GM13977 (cell line): ENCODE measurements around the gene MAPK9.

Experiments
- DNase-seq: peaks from one replicate; pipeline ENCODE4 v3.0.0; 2012; ENCODE audit warnings: low spot score
- in situ Hi-C: fragments of 300-500 bp; cut with MboI; formaldehyde crosslinking; loops from one replicate; pipeline ENCODE4 v1.12.0; 2022; ENCODE audit warnings: low sequenced_read_pairs, low pct_unique_long_range_greater_than_20kb, mixed read lengths, inconsistent platforms; ENCODE audit not compliant: unreplicated experiment
- TF ChIP-seq, protein P1 (sequence below): IDR thresholded peaks from 2 replicates; pipeline ENCODE4 v1.5.1; 2012; ENCODE audit warnings: mild to moderate bottlenecking, control low read depth; ENCODE audit not compliant: insufficient read depth; ENCODE audit errors: extremely low read depth, missing control alignments

The MAPK9 gene

DNA sequence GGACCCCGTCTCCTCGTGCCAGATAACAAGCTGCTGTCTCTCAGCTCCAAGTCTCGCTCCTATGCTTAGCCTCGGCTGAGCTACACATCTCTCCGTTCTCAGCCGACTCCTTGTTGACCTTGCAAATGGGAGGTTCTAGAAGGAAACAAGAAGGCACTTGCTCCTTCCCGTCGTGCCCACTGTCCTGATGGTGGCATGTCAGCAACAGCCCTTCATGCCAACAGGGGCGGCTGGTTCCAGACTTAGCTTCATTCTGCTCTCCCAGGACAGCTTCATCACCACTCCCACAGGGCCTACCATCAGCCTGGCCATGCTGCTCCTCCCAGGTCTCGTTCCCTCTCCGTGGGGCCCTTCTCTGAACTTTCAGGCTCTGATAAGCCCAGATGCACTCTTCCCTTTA lies 69.8 kb downstream of the MAPK9 start:
- DNase-seq, result no peak
- in situ Hi-C loops, result no loop called here
- TF ChIP-seq, protein P1, sequence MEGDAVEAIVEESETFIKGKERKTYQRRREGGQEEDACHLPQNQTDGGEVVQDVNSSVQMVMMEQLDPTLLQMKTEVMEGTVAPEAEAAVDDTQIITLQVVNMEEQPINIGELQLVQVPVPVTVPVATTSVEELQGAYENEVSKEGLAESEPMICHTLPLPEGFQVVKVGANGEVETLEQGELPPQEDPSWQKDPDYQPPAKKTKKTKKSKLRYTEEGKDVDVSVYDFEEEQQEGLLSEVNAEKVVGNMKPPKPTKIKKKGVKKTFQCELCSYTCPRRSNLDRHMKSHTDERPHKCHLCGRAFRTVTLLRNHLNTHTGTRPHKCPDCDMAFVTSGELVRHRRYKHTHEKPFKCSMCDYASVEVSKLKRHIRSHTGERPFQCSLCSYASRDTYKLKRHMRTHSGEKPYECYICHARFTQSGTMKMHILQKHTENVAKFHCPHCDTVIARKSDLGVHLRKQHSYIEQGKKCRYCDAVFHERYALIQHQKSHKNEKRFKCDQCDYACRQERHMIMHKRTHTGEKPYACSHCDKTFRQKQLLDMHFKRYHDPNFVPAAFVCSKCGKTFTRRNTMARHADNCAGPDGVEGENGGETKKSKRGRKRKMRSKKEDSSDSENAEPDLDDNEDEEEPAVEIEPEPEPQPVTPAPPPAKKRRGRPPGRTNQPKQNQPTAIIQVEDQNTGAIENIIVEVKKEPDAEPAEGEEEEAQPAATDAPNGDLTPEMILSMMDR, result no peak

DNA sequence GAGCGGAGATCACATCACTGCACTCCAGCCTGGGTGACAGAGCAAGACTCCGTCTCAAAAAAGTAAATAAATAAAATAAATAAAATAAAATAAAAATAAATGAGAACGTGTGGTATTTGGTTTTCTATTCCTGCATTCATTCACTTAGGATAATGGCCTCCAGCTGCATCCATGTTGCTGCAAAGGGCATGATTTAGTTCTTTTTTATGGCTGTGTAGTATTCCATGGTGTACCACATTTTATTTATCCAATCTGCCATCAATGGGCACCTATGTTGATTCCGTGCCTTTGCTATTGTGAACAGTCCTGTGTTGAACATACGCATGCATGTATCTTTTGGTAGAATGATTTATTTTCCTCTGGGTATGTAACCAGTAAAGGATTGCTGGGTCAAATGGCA lies 74.1 kb downstream of the MAPK9 start:
- in situ Hi-C loops, result no loop called here
- TF ChIP-seq, protein P1, result no peak
- DNase-seq, result no peak

GRCh38 chr5:180216646-180217171 lies 75.2 kb downstream of the MAPK9 start:
- TF ChIP-seq, protein P1, result no peak
- DNase-seq, result no peak
- in situ Hi-C loops, result no loop called here

- TF ChIP-seq, protein P1, result no peak
- in situ Hi-C loops, result no loop called here
- no peak for DNase-seq
Measured at GRCh38 chr5:180215783-180216630, 75.9 kb downstream of the MAPK9 start.

DNA sequence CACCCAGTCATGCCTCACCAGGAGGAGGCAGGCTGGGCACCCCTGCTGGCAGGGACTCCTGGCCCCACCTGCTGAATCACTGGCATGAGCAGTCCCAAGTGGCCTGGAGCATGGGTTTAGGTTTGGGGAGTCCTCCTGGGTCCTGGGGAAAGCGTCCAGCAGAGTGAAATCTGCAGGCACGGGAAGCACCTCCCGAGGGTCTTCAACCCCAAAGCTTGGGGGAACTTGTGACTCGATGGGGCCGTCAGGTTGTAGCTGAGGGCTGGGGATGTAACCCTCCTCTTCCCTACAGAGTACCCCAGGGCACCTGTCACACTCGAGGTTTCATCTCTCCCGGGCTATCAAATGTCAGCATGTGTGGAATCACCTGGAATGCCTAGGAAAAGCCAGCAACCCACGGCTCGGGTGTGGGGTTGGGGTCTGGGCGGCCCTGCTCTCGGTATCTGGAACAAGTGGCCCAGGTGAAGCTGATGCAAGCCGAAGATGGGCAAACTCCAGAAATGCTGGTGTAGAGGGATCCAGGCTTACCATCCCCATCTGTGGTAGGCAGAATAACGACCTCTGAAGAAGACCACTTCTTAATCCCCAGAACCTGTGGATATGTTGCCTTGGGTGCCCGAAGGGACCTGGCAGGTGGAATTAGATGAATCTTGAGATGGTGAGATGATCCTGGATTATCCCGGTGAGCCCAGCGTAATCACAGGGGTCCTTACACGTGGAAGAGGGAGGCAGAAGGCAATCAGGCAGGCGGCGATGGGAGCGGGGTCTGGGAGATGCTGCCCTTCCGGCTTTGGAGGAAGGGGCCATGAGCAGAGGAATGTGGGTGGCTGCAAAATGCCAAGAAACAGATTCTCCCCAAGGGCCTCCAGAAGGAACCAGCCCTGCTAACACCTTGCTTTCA lies 76.8 kb downstream of the MAPK9 start:
- no peak for DNase-seq
- TF ChIP-seq, protein P1, result no peak
- in situ Hi-C loops, result no loop called here

- in situ Hi-C loops, result no loop called here
- TF ChIP-seq, protein P1, result no peak
- no peak for DNase-seq
Measured at GRCh38 chr5:180213657-180214207, 78.2 kb downstream of the MAPK9 start.
